ENCODE results near the gene PKP4.
"Not testable (repeated sequence)": the region's sequence is repeated elsewhere in the genome, so short reads cannot be mapped to it uniquely, and the experiment has no call there.

The PKP4 gene

GRCh38 chr2:158688721-158689120 is 232.0 kb downstream of the PKP4 start:
- no peak for DNase-seq

GRCh38 chr2:158689391-158689790 is 232.6 kb downstream of the PKP4 start:
- no peak for DNase-seq

DNA sequence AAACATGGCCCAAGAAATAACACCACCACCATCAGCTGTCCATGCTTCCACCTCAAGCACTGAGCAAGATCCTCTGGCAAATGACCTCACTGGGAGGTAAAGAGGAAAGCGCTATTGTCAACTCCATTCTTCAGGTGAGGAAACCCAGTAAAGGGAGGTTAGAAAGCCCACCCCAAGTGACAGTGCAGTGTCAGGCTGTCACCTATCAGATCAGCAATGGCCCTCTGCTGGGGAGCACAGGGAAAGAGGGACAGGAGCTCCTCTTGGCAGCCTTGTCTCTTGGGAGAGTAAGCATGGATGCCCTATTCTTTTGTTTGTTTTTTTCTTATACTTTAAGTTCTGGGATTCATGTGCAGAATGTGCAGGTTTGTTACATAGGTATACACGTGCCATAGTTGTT is 234.1 kb downstream of the PKP4 start:
- DNase-seq, result no peak

DNA sequence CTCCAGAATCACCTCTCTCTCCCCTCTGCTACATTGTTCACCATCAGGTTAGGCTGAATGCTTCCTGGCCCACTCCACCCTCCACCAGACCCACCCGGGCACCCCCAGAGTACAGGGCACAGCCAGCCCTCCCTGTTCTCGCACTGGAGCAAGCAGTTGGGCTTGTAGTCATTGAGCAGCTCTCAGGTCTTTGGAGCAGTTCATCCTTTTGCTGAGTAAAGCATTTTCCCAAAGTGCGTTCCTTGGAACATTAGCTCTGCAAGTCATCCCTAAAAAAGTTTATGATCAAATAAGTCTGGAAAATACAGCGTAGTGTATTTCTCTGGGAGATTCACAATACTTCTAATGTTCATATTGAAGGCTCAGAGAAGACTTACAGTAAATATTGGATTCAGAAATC is 234.9 kb downstream of the PKP4 start:
- no peak for DNase-seq

- no peak for DNase-seq
Measured at GRCh38 chr2:158692372-158693103, 235.8 kb downstream of the PKP4 start.

DNA sequence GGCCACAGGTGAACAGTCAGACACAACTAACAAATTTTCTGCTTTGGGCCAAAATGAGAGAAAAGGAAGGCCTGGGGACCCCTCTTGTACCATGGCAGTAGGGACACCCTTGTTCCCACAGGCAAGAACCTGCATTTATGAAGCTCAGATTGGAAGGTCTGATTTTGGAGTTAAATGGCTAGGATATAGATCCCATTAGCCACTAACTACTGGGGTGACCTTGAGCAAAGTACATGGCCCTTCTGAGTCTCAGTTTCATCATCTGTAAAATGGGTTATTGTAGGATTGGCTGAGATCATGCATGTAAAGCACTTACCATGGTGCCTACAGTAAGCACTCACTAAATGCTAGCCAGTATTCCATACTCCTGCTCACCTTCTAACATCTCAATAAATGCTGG is 236.7 kb downstream of the PKP4 start:
- DNase-seq, result no peak

DNA sequence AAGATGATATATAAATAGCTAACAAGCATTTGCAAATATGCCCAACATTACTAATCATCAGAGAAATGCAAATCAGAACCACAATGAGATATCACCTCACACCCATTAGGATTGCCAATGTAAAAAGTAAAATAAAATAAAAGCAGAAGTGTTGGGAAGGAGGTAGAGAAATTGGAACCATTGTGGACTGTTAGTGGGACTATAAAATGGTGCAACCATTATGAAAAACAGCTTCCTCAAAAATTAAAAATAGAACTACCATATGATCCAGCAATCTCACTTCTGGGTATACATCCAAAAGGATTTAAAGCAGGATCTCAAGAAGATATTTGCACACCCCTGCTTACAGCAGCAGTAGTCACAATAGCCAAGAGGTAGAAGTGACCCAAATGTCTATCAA is 238.6 kb downstream of the PKP4 start:
- no peak for DNase-seq

GRCh38 chr2:158695744-158696143 is 239.0 kb downstream of the PKP4 start:
- DNase-seq, result not testable (repeated sequence)

DNA sequence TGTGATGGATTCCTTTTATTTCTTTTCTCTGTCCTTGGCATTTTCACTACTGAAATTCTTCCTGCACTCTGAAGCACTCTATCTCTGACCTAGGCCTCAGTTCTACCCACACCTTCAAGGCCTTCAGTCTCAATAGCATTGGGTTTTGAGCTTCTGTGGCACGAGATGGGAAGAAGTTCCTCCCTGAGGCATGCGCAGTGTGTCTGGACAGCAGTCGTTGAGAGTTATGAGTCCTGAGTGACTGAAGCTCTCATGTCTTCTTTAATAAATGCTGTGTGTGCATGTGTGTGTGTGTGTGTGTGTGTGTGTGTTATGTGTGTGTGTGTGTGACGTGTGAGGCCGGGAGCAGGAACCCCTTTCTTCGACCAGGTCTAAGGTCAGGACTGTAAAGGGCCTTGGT is 242.6 kb downstream of the PKP4 start:
- DNase-seq, result no peak

- no peak for DNase-seq
Measured at GRCh38 chr2:158701101-158701500, 244.3 kb downstream of the PKP4 start.

GRCh38 chr2:158702740-158703139 is 246.0 kb downstream of the PKP4 start:
- DNase-seq, result no peak

DNA sequence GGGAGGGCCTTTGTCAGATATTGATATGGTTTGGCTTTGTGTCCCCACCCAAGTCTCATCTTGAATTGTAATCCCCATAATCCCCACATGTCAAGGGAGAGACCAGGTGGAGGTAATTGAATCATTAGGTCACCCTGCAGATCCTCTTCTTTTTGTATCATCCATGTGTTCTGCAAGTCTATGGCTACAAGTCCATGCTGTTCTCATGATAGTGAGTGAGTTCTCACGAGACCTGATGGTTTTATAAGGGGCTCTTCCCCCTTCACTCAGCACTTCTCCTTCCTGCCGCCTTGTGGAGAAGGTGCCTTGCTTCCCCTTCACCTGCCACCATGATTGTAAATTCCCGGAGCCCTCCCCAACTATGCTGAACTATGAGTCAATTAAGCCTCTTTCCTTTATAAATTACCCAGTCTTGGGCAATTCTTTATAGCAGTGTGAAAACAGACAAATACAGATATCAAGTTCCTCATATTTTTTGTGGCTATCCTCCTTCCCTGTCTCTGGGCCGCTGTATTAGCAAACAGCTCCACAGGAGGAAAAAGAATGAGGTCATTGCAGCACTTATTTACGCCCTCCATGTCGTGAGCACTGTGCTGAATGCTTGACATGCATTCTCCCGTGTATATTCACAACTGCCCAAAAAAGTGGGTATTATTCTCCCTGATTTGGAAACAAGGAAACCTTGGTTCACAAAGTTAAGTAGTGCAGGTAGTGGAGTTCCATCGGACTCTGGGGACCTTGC is 248.1 kb downstream of the PKP4 start:
- DNase-seq, result not testable (repeated sequence)

GRCh38 chr2:158712791-158713522 is 256.2 kb downstream of the PKP4 start:
- DNase-seq, result no peak

- no peak for DNase-seq
Measured at GRCh38 chr2:158713523-158714138, 256.9 kb downstream of the PKP4 start.

- no peak for DNase-seq
Measured at GRCh38 chr2:158714420-158714819, 257.7 kb downstream of the PKP4 start.

DNA sequence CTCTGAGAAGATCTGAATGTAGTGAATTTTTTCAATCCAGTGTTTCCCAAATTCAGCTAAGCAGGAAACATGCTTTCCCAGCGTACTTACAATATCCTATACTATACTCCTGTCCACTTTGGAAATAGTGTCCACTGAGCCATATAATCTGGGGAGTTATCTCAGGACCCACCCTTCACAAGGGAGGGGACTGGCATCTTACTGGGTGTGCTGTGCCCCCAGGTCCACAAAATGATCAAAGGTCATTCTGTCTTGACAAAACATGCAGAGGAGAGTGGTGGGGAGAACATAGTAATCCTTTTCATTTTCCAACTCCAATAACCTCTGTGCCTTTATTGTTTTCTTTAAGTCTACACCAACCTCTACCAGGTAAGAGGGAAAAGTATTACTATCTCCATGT is 258.6 kb downstream of the PKP4 start:
- no peak for DNase-seq

DNA sequence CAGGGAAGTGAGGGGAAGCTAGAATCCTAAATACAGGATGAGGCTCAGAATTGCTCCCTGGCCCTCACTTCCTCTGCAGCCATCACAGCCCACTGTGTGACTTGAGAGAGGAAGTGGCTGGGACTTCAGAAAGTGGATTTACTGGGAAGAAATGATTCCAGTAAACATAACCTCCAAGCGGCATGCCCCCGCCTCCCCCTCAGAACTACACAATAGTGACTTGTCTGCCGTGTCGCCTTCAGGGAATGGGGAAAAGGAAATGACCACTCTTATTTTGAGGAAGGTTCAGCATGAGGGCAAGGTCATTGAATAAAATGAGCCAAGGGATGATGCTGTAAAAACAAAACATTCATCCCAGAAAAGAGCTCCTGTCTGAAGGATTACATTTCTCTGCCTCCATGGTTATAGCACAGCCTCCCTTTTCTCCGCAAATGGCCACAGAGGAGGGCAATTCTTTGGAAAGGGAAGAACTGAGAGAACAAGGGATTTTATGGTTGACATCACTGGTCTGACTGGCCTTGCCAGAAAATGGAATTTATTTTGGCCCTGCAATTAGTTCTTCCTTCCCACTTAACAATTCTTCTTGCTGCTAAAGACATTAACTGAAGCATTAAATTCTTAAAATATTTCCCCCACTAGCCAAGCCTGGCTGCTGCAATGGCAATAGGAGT is 259.5 kb downstream of the PKP4 start:
- DNase-seq, result no peak

GRCh38 chr2:158716921-158717320 is 260.2 kb downstream of the PKP4 start:
- no peak for DNase-seq

GRCh38 chr2:158717366-158718195 is 260.8 kb downstream of the PKP4 start:
- no peak for DNase-seq

DNA sequence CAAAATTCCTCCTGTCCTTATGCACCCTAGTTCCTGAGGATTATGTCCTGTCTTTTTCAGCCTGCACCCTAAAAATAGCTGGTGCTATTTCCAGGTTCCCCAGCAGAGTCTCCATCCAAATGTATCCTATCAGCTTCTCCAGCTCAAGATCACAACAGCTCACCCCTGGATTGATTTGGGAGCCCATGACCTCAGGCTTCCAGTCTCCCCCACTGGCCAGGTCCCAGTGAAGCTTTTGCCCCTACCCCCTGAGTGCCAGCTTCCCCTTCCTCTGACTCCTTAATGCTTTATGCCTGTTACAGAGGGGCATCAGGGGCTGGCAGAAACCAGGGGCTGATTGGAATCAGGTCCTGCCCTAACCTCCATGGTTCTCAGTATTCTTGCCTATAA is 261.4 kb downstream of the PKP4 start:
- no peak for DNase-seq

- no peak for DNase-seq
Measured at GRCh38 chr2:158718851-158719250, 262.1 kb downstream of the PKP4 start.

DNA sequence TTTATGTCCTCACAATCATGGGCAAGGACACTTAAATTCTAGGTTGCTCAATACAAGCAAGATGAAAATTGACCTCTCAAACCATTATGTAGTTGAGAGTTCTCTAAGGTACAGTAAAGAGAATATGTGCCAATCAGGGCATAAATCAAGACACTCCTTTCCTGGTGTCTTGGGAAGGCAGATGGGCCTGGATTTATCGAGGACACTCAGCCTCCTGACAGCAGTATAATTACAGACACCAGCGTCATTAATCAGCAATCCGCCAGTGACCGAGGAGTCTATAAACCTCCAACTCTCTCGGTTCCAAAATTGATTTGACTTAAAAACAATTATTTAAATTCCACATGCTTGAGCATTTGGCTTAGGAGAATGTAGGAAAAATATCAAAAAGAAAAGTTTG is 262.7 kb downstream of the PKP4 start:
- DNase-seq, result no peak
